SK-N-SH (cell line): ENCODE results near the gene RELN. TPM values are rescaled to one million over a fixed set of nuclear protein-coding genes. Genes with fewer than 3 reads are reported as not detected.
A peak's percentile ranks its signal among the peaks of the same experiment; 100 is the strongest.

Source experiments
- CTCF ChIA-PET: fragments of 300-600, 350-600 bp; formaldehyde crosslinking; extraction: SDS; loops from one replicate; lab custom pipeline; 2021; lab: Yijun Ruan, JAX
- POLR2A ChIA-PET: fragments of 350-600 bp; sonication (Branson Sonifier 250); formaldehyde crosslinking; extraction: SDS; loops from one replicate; lab custom pipeline; 2020; ENCODE audit warnings: antibody characterized with exemption, inconsistent platforms; lab: Yijun Ruan, JAX
- DNase-seq: peaks from one replicate; pipeline ENCODE4 v3.0.0; 2012
- H2AFZ ChIP-seq: fragments of 200-600 bp; sonication (generic); 2 replicates; pipeline ENCODE4 v1.8.1; 2016; ENCODE audit warnings: antibody characterized with exemption, mild to moderate bottlenecking, low read depth
- H3F3A ChIP-seq: fragments of 200-600 bp; sonication (generic); replicated peaks from 2 replicates; pipeline ENCODE3; 2016; ENCODE audit warnings: antibody characterized with exemption, mild to moderate bottlenecking; ENCODE audit not compliant: insufficient read depth
- H3K27ac ChIP-seq, 2 experiments: fragments of 200-500 bp in 1 of 2; fragments of 200-600 bp in 1 of 2; sonication (Bioruptor generic) in 1 of 2; sonication (generic), shearing (Covaris generic) in 1 of 2; 2 replicates each; pipeline versions ENCODE4 v1.5.1 to v1.6.1; 2014 to 2016; ENCODE audit warnings: low read depth in 2 of 2, inconsistent platforms in 1 of 2, low read length in 1 of 2, mild to moderate bottlenecking in 1 of 2, mixed read lengths in 1 of 2
- H3K27me3 ChIP-seq: fragments of 200-600 bp; sonication (generic), shearing (Covaris generic); 2 replicates; pipeline ENCODE4 v1.6.1; 2016; ENCODE audit warnings: mixed run types; ENCODE audit not compliant: insufficient read depth
- H3K36me3 ChIP-seq, 2 experiments: fragments of 200-500 bp in 1 of 2; fragments of 200-600 bp in 1 of 2; sonication (Bioruptor generic) in 1 of 2; sonication (generic) in 1 of 2; replicated peaks in 1 of 2; 2 replicates each; pipeline versions ENCODE3 to v1.5.1; 2014 to 2016; ENCODE audit warnings: low read length in 1 of 2, mild to moderate bottlenecking in 1 of 2; ENCODE audit not compliant: insufficient read depth in 2 of 2, control insufficient read depth in 1 of 2
- H3K4me1 ChIP-seq, 2 experiments: fragments of 200-500 bp in 1 of 2; fragments of 200-600 bp in 1 of 2; sonication (Bioruptor generic) in 1 of 2; sonication (generic), shearing (Covaris generic) in 1 of 2; 2 replicates each; pipeline versions ENCODE4 v1.5.1 to v1.6.1; 2014 to 2016; ENCODE audit warnings: low read depth in 1 of 2, low read length in 1 of 2, mixed run types in 1 of 2; ENCODE audit not compliant: insufficient read depth in 2 of 2, control insufficient read depth in 1 of 2
- H3K4me2 ChIP-seq: fragments of 200-600 bp; sonication (generic), shearing (Covaris generic); 2 replicates; pipeline ENCODE4 v1.6.1; 2017; ENCODE audit warnings: mixed run types
- H3K4me3 ChIP-seq, 2 experiments: fragments of 200-500 bp in 1 of 2; fragments of 200-600 bp in 1 of 2; sonication (Bioruptor generic) in 1 of 2; sonication (generic), shearing (Covaris generic) in 1 of 2; 2 replicates each; pipeline versions ENCODE4 v1.5.1 to v1.8.1; 2014 to 2016; ENCODE audit warnings: low read depth in 2 of 2, inconsistent platforms in 1 of 2, low read length in 1 of 2, mild to moderate bottlenecking in 1 of 2, mixed read lengths in 1 of 2, moderate library complexity in 1 of 2
- H3K79me2 ChIP-seq: fragments of 200-600 bp; sonication (generic); 2 replicates; pipeline ENCODE4 v1.8.1; 2017; ENCODE audit warnings: mild to moderate bottlenecking; ENCODE audit not compliant: insufficient read depth
- H3K9ac ChIP-seq: fragments of 200-600 bp; sonication (generic); 2 replicates; pipeline ENCODE4 v1.6.1; 2017; ENCODE audit warnings: mixed run types
- H3K9me2 ChIP-seq: fragments of 200-600 bp; sonication (generic); 2 replicates; pipeline ENCODE4 v1.6.1; 2017; ENCODE audit warnings: mixed run types
- H3K9me3 ChIP-seq: fragments of 200-600 bp; sonication (generic); 2 replicates; pipeline ENCODE4 v1.6.1; 2017; ENCODE audit warnings: mixed run types, mild to moderate bottlenecking, moderate library complexity
- H4K20me1 ChIP-seq: fragments of 200-600 bp; sonication (generic); 2 replicates; pipeline ENCODE4 v1.6.1; 2017; ENCODE audit warnings: mild to moderate bottlenecking, mixed run types; ENCODE audit not compliant: insufficient read depth
- CHD2 ChIP-seq: fragments of 150-350 bp; IDR thresholded peaks from 2 replicates; pipeline ENCODE4 v1.6.1; 2018; ENCODE audit warnings: low read length; ENCODE audit not compliant: partially characterized antibody
- ELF1 ChIP-seq: IDR thresholded peaks from 2 replicates; pipeline ENCODE4 v1.4.0; 2012
- EP300 ChIP-seq, 2 experiments: IDR thresholded peaks; 2 replicates each; pipeline versions ENCODE4 v1.4.0 to v1.6.1; 2012; ENCODE audit warnings: borderline replicate concordance in 1 of 2, low read depth in 1 of 2, low read length in 1 of 2
- FOSL2 ChIP-seq: IDR thresholded peaks from 2 replicates; pipeline ENCODE4 v1.4.0; 2012; ENCODE audit warnings: low read depth, mild to moderate bottlenecking, moderate library complexity, borderline replicate concordance
- FOXJ3 ChIP-seq: sonication (generic); formaldehyde crosslinking; IDR thresholded peaks from 2 replicates; pipeline ENCODE4 v1.5.1; 2020; ENCODE audit warnings: mild to moderate bottlenecking, missing genetic modification reagents
- FOXM1 ChIP-seq: IDR thresholded peaks from 2 replicates; pipeline ENCODE4 v1.4.0; 2012; ENCODE audit warnings: low read depth, mild to moderate bottlenecking
- GABPA ChIP-seq: IDR thresholded peaks from 2 replicates; pipeline ENCODE4 v1.4.0; 2012; ENCODE audit warnings: low read depth, mild to moderate bottlenecking
- GATA2 ChIP-seq: sonication (generic); formaldehyde crosslinking; IDR thresholded peaks from 2 replicates; pipeline ENCODE4 v1.5.0; 2020; ENCODE audit warnings: mild to moderate bottlenecking, missing genetic modification reagents
- PBX3 ChIP-seq: IDR thresholded peaks from 2 replicates; pipeline ENCODE4; 2012
- REST ChIP-seq: IDR thresholded peaks from 2 replicates; pipeline ENCODE4 v1.6.1; 2012; ENCODE audit warnings: mild to moderate bottlenecking, low read depth, low read length, moderate library complexity
- RFX5 ChIP-seq: IDR thresholded peaks from 2 replicates; pipeline ENCODE4 v1.6.1; 2012; ENCODE audit warnings: mild to moderate bottlenecking, improper control_type of control experiment, low read length
- RXRA ChIP-seq: IDR thresholded peaks from 2 replicates; pipeline ENCODE4 v1.4.0; 2012; ENCODE audit warnings: low read depth, mild to moderate bottlenecking, borderline replicate concordance
- SIN3A ChIP-seq: IDR thresholded peaks from 2 replicates; pipeline ENCODE4 v1.6.1; 2012; ENCODE audit warnings: low read depth, mild to moderate bottlenecking, low read length, moderate library complexity, borderline replicate concordance
- SMC3 ChIP-seq: IDR thresholded peaks from 2 replicates; pipeline ENCODE4 v1.6.1; 2012; ENCODE audit warnings: low read depth, low read length, improper control_type of control experiment
- TAF1 ChIP-seq: IDR thresholded peaks from 2 replicates; pipeline ENCODE4 v1.6.1; 2012; ENCODE audit warnings: low read depth, mild to moderate bottlenecking, low read length, moderate library complexity, borderline replicate concordance
- USF2 ChIP-seq: fragments of 150-350 bp; IDR thresholded peaks from 2 replicates; pipeline ENCODE4 v1.6.1; 2017; ENCODE audit warnings: antibody characterized with exemption, low read length, low read depth, borderline replicate concordance
- YY1 ChIP-seq: IDR thresholded peaks from 2 replicates; pipeline ENCODE4 v1.4.0; 2012; ENCODE audit warnings: low read depth, mild to moderate bottlenecking
- WGBS: methylation state at CpG from one replicate; pipeline ENCODE4 v1.1.6; 2017; ENCODE audit warnings: low lambda C conversion rate; 5-methylcytosine and 5-hydroxymethylcytosine counted together
- polyA plus RNA-seq, 3 experiments: library from polyadenylated mRNA; depleted of rRNA; stranded (reverse); fragments of >200 nt; gene quantifications; 2 replicates each; pipeline ENCODE4 v1.2.3, GENCODE V29; 2012

The RELN gene
- polyA plus RNA-seq, 1 of the 3 experiments (the other 2 are of a cell fraction): 0.02 TPM

GRCh38 chr7:103605640-103606039 is 383.8 kb downstream of the RELN start:
- POLR2A ChIA-PET: no interaction called here
- DNase-seq: peak; percentile 3
- 31% methylated on average over 3 of the region's 3 CpGs for WGBS
- no peak for TF ChIP-seq TAF1
- TF ChIP-seq GATA2 (CRISPR knock-in tag): no peak
- TF ChIP-seq GABPA: no peak
- no peak for TF ChIP-seq CHD2
- TF ChIP-seq REST: no peak
- no peak for TF ChIP-seq YY1
- no peak for TF ChIP-seq SIN3A
- no peak for TF ChIP-seq USF2
- TF ChIP-seq FOSL2: no peak
- no peak for TF ChIP-seq FOXM1
- no peak for TF ChIP-seq RFX5
- no peak for TF ChIP-seq EP300 (IDR thresholded peaks at IDR 0.05; ENCODE audit: borderline replicate concordance in 1 of 2, low read depth in 1 of 2, low read length in 1 of 2)
- TF ChIP-seq RXRA: no peak
- no peak for TF ChIP-seq ELF1
- no peak for TF ChIP-seq PBX3
- TF ChIP-seq FOXJ3 (CRISPR knock-in tag): no peak
- no peak for TF ChIP-seq SMC3
- Histone ChIP-seq H3K36me3 (no peaks in the 10 kb centered on the region), H3K9me2 (no peaks in the 10 kb centered on the region; the same call in 1 of the 2 replicates), H3K27ac (no peak overlapping the region), H3K9me3 (no peaks in the 10 kb centered on the region), H3K9ac (no peak overlapping the region), H3K79me2 (no peaks in the 10 kb centered on the region), H3F3A (no peaks in the 10 kb centered on the region), H4K20me1 (no peaks in the 10 kb centered on the region), H3K27me3 (no peaks in the 10 kb centered on the region), H3K4me2 (no peak overlapping the region), H2AFZ (no peak overlapping the region), H3K4me3 (no peak overlapping the region), H3K4me1 (peaks cover 0 to 3% of the 10 kb centered on the region in 2 experiments; a peak in 1 of 4 replicates)
- CTCF ChIA-PET: interaction anchor here (0.7 to 1.0 kb wide), 5 partner anchors 8 to 578 kb away, joined by 3 read pairs; no protein-coding TSS in a partner anchor
